Activated B cell treated with CpG ODN at 0.5 μM for 24 hours (primary cell): ENCODE measurements around the gene MAG. TPM values are rescaled to one million over a fixed set of nuclear protein-coding genes. Genes with fewer than 3 reads are reported as not detected.

ENCODE experiments used
- ATAC-seq: fragments of 200-7000 bp; cut with Tn5 transposase; one replicate; pipeline ENCODE4 v1.10.0; 2021; ENCODE audit warnings: low read depth, mild to moderate bottlenecking, moderate library complexity
- CTCF ChIA-PET: fragments of 350-600 bp; sonication (Branson Sonifier 250); formaldehyde crosslinking; loops from one replicate; lab custom pipeline; 2021; ENCODE audit warnings: antibody characterized with exemption; lab: Charles Lee
- POLR2A ChIA-PET: fragments of 350-600 bp; sonication (Branson Sonifier 250); formaldehyde crosslinking; loops from one replicate; lab custom pipeline; 2021; ENCODE audit warnings: antibody characterized with exemption; lab: Charles Lee
- DNase-seq: peaks from one replicate; pipeline ENCODE4 v3.0.0; 2022
- H3K27ac Mint-ChIP-seq: one replicate; pipeline ENCODE4 v1.8.0; 2020; ENCODE audit warnings: mixed read lengths
- H3K27me3 Mint-ChIP-seq: one replicate; pipeline ENCODE4 v1.8.0; 2021; ENCODE audit warnings: mixed read lengths
- H3K36me3 Mint-ChIP-seq: one replicate; pipeline ENCODE4 v1.8.0; 2021; ENCODE audit warnings: low read depth, mixed read lengths
- H3K4me1 Mint-ChIP-seq: one replicate; pipeline ENCODE4 v1.8.0; 2021; ENCODE audit warnings: mixed read lengths
- H3K4me3 Mint-ChIP-seq: one replicate; pipeline ENCODE4 v1.8.0; 2020; ENCODE audit warnings: mild to moderate bottlenecking, mixed read lengths
- H3K9me3 Mint-ChIP-seq: one replicate; pipeline ENCODE4 v1.8.0; 2020; ENCODE audit warnings: mixed read lengths
- intact Hi-C: fragments of 100-400 bp; cut with micrococcal nuclease; formaldehyde crosslinking; loops from one replicate; pipeline ENCODE4 v1.15.1; 2024
- total RNA-seq: library from RNA; stranded (reverse); gene quantifications from 2 replicates; pipeline ENCODE4 v1.2.3, GENCODE V29; 2022
- TF ChIP-seq, protein P1 (sequence below): fragments of 200-600 bp; IDR thresholded peaks from one replicate; pipeline ENCODE4 v1.8.0; 2022; ENCODE audit warnings: antibody characterized with exemption, mild to moderate bottlenecking

The MAG gene
- total RNA-seq, 1 donor from 2014 or later = 0.31 TPM

DNA sequence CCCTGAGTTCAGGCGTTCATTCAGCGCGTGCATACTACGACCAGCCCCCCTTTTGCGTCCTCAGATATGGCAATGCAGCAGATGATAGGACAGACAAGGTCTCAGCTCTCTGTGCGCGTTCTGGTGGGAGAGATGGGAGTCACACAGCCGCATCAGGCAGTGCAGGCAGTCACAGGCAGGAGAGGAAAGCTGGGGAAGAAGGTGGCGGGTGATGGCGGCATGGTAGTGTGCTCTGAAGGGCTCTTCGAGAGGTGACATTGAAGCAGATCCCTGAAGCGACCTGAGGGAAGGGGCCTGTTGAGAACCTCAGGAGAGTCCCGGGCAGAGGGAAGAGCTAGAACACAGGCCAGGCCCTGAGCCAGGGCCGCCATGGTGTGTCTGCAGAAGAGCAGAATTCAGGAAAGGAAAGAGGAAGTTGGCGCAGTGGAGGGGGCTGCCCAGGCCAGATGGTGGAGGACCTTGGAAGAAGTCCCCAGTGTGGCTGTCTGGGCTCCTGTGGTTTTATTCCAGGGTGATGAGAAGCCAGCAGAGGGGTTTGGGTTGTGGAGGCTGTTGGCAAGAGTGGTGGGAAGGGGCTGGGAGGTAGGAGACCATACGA lies 19.7 kb upstream of the MAG start:
- POLR2A ChIA-PET = interaction anchor here (0.6 to 2.7 kb wide), 15 partner anchors 10 to 234 kb away, joined by 3 to 11 read pairs (median 5); partner anchors contain the start of genes CD22, FFAR1 and HAMP
- Mint-ChIP-seq H3K9me3 (no peaks in the 10 kb centered on the region), H3K4me1 (peaks cover 41% of the 10 kb centered on the region), H3K27ac (peak overlapping the region; percentile 70), H3K36me3 (peaks cover 67% of the 10 kb centered on the region), H3K4me3 (peak overlapping the region; percentile 33), H3K27me3 (no peaks in the 10 kb centered on the region)
- ATAC-seq = peak; percentile 10
- CTCF ChIA-PET = interaction anchor here (0.6 to 1.2 kb wide), 2 partner anchors 53 to 196 kb away, joined by 3 read pairs; no protein-coding TSS in a partner anchor
- DNase-seq = no peak
- intact Hi-C loops = no loop called here
- TF ChIP-seq, protein P1, sequence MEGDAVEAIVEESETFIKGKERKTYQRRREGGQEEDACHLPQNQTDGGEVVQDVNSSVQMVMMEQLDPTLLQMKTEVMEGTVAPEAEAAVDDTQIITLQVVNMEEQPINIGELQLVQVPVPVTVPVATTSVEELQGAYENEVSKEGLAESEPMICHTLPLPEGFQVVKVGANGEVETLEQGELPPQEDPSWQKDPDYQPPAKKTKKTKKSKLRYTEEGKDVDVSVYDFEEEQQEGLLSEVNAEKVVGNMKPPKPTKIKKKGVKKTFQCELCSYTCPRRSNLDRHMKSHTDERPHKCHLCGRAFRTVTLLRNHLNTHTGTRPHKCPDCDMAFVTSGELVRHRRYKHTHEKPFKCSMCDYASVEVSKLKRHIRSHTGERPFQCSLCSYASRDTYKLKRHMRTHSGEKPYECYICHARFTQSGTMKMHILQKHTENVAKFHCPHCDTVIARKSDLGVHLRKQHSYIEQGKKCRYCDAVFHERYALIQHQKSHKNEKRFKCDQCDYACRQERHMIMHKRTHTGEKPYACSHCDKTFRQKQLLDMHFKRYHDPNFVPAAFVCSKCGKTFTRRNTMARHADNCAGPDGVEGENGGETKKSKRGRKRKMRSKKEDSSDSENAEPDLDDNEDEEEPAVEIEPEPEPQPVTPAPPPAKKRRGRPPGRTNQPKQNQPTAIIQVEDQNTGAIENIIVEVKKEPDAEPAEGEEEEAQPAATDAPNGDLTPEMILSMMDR = no peak

DNA sequence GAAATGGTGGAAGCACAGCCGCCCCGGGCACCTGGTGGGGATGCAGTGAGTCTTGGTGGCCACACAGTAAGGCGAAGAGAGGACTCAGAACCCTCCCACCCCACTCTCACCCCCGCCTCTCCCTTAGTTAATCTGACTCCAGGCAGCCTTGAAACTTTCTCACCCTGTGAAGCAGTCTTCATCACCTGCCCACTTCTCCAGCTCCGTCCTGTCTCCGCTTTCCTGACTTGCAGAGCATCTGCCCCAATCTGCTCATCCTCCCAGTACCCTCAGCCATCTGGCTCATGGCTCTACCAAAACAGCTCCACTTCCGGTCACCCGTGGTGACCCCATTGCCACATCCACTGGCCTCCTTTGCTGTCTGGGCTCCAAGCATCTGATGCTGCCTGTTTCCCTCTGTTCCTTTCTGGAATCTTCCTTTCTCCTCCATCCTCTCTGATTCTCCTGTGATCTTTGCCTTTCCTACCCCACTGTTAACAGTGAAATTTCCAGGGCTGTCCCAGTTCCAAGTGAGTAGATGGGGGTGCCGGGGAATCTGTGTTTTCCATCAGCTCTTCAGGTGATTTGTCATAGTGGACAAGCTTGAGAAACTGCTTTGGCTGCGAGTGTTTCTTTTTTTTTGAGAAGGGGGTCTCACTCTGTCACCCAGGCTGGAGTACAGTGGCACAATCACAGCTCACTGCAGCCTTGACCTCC lies 18.9 kb upstream of the MAG start:
- DNase-seq = no peak
- POLR2A ChIA-PET = interaction anchor here (0.6 to 2.7 kb wide), 17 partner anchors 9 to 235 kb away, joined by 3 to 11 read pairs (median 4); partner anchors contain the start of genes CD22, FFAR1 and HAMP
- intact Hi-C loops = no loop called here
- H3K9me3 Mint-ChIP-seq = no peaks in the 10 kb centered on the region
- TF ChIP-seq, protein P1 = no peak
- H3K4me3 Mint-ChIP-seq = no peak overlapping the region
- peak overlapping the region; percentile 59 for H3K27ac Mint-ChIP-seq
- CTCF ChIA-PET = interaction anchor here (0.6 to 1.2 kb wide), 2 partner anchors 52 to 195 kb away, joined by 3 read pairs; no protein-coding TSS in a partner anchor
- H3K4me1 Mint-ChIP-seq = peaks cover 41% of the 10 kb centered on the region
- H3K36me3 Mint-ChIP-seq = peaks cover 72% of the 10 kb centered on the region
- no peaks in the 10 kb centered on the region for H3K27me3 Mint-ChIP-seq
- no peak for ATAC-seq

DNA sequence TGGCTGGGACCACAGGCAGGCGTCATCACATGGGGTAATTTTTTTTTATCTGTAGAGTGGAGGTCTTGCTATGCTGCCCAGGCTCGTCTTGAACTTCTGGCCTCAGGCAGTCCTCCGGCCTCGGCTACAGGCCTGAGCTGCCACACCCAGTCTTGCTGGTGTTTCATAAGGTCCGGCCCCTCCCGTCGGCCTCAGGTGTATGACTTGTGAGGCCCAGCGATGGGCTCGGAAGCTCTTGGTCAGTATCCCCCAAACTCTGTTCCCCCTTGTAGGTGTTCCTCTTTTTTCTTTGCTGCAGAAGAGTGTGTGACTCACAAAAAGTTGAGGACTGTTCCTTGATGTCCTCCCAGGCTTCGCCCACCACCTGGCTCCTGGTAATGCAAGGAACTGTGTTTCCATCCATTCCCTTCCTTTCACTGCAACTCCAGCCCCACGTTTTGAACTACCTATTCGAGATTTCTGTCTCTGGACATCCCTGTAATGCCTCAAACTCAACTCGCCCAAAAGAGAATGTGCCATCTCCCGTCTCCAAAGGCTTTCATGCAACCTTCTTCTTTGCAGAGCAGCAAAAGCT lies 18.2 kb upstream of the MAG start:
- H3K4me1 Mint-ChIP-seq = peaks cover 41% of the 10 kb centered on the region
- H3K27ac Mint-ChIP-seq = peak overlapping the region; percentile 22
- TF ChIP-seq, protein P1 = no peak
- ChIA-PET POLR2A (interaction anchor here (0.5 to 2.7 kb wide), 13 partner anchors 8 to 221 kb away, joined by 3 to 8 read pairs (median 4); partner anchors contain the start of genes CD22, FFAR1 and HAMP), CTCF (no interaction called here)
- no peaks in the 10 kb centered on the region for H3K27me3 Mint-ChIP-seq
- no peak overlapping the region for H3K4me3 Mint-ChIP-seq
- intact Hi-C loops = no loop called here
- peaks cover 79% of the 10 kb centered on the region for H3K36me3 Mint-ChIP-seq
- ATAC-seq (no peak), DNase-seq (no peak)
- no peaks in the 10 kb centered on the region for H3K9me3 Mint-ChIP-seq

DNA sequence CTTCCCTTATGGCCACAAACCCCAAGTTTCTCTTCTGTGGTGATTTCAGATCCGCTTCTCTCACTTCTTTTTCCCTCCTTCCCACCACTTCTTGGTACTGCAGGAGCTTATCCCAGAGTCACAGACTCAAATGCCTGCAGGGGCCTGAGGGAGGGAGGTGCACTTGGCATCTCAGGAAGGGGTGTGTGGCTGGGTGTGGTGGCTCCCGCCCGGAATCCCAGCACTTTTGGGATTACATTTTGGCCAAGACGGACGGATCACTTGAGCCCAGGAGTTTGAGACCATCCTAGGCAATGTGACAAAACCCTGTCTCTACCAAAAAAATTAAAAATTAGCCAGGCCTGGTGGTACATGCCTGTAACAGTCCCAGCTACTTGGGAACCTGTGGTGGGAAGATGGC lies 17.6 kb upstream of the MAG start:
- Mint-ChIP-seq H3K4me3 (no peak overlapping the region), H3K27me3 (no peaks in the 10 kb centered on the region), H3K36me3 (peaks cover 84% of the 10 kb centered on the region), H3K9me3 (no peaks in the 10 kb centered on the region), H3K4me1 (peaks cover 41% of the 10 kb centered on the region), H3K27ac (peak overlapping the region; percentile 22)
- ATAC-seq (no peak), DNase-seq (no peak)
- TF ChIP-seq, protein P1 = no peak
- POLR2A ChIA-PET = interaction anchor here (0.8 to 2.7 kb wide), 7 partner anchors 10 to 74 kb away, joined by 3 to 8 read pairs (median 5); partner anchors contain the start of genes CD22 and FFAR1
- CTCF ChIA-PET = no interaction called here
- intact Hi-C loops = no loop called here
